NOMO-1 treated with dmso at 0.1 percent for 144 hours (cell line): Measurements from ENCODE around the gene MFNG.
"Not testable (repeated sequence)": the region's sequence is repeated elsewhere in the genome, so short reads cannot be mapped to it uniquely, and the experiment has no call there.

Experiments
- DNase-seq: peaks from one replicate; lab custom pipeline; 2025; ENCODE audit not compliant: unreplicated experiment; lab: John Stamatoyannopoulos, UW

Gene MFNG

GRCh38 chr22:37476389-37477329 lies 9.5 kb downstream of the MFNG start:
- no peak for DNase-seq

DNA sequence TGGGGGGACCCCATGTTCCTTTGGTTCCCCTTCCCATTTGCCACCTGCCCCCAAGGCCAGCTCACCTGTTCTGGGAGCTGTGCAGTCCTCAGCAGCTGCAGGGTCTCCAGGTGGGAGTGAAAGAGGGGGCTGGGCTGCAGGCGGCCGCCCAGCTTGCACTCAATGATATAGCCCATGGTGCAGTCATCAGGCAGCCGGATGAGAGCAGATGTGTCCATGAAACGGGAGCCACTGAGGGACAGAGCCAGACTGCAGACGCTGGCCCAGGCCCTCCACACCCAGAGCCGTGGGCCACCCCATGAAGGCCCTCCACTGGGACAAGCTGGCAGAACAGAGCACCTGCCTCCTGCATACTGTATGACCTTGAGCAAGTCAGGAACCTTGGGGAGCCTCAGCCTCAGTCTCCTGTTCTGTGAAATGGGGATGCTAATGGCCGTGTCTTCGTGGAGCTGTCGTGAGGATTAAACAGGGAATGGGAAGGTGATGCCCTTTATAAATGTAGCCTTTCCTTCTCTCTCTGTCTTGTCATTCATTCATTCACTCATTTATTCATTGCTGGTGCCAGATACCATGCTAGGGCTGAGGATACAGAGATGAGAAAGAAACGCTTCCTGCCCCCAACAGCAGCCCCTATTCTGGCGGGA lies 11.6 kb downstream of the MFNG start:
- no peak for DNase-seq

DNA sequence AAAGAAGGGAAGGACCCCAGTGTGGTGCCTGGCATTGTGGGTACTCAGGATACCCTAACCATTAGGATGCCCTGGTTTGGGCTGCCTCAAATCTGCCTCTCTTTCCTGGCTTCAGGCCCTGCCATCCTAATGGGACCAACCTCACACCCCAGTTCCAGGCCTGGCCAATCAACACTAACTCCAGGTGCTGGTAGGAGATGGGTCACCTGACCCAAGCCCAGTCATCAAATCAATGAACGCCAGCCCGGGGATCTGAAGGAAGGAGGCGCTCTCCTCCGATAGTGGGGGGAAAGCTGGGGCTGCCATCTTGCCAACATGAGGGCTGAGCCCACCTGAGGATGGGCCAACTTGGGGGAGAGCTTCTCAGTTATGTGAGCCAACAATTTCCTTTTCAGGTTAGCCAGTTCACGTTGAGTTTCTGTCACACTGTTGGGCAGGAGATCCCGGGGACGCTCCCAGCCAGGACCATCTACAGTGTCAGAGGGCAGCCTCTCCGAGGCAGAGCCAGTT lies 12.7 kb downstream of the MFNG start:
- DNase-seq, result no peak

DNA sequence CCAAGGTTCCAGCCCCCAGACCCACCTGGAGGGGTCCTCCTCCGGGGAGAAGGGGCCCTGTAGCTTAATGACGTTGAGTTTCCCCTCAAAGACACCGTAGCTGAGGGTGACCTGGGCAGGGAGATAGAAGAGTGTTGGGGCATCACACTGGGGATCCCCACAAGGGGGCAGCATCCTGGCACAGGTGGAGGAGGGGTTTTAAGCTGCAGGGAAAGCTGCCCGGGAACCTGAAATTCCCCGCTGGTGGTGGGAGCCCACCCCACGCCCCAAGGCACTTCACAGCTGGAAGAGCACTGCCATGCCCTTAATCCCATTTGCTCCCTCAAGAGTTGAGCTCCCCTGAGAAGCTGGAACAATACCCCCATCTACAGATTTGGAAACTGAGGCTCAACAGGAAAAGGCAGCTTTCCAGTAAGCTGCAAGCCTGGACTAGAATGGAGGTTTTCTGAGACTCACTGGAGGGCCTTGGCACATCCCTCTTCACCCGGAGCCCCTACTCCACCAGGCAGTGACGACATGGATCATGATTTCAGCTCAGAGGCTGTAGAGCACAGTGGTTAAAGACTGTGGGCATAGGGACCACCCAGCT lies 13.7 kb downstream of the MFNG start:
- no peak for DNase-seq

DNA sequence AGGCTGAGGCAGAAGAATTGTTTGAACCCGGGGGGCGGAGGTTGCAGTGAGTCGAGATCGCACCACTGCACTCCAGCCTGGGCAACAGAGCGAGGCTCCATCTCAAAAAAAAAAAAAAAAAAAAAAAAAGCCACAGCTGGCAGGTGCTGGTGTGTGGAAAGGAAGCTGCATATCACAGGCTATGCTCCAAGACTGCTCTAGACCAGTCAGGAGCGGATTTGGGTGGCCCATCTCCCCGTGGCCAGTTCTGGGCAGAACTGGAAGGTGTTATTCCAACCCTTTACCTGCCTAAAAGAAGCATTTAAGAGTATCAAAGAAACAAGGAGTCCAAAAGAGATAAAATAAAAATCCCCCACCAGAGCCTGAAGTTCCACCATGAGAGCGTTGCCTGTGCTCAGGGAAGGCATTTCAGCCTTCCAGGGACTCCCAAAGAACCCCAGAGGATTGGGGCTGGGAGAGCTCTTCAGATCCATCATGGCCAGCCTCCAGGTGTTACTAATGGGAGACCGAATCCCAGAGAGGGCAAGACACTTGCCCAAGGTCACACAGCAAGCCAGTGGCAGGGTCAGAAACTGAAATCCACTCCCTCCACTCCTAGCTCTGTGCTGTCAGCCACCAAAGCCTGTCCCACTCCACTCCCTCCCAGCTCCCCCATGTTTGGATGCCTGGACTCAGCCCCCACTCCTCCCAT lies 14.3 kb downstream of the MFNG start:
- no peak for DNase-seq

GRCh38 chr22:37470087-37470445 lies 16.1 kb downstream of the MFNG start:
- no peak for DNase-seq

- no peak for DNase-seq
These were observed 16.6 kb downstream of the MFNG start for GRCh38 chr22:37469416-37470086.

DNA sequence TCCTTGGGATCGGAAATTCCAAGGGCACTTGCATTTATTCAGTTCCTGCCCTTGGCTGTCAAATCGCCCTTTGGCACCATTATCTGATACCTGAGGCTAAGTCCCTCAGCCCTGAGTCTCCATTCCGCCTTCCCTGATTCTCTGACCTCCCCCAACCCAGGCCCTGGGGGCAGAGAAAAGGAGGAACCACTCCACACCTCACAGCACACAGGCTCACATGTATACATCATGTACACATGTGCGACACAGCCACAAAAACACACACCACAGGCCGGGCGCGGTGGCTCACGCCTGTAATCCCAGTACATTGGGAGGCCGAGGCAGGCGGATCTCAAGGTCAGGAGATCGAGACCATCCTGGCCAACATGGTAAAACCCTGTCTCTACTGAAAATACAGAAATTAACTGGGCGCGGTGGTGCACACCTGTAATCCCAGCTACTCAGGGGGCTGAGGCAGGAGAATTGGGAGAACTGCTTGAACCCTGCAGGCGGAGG lies 17.9 kb downstream of the MFNG start:
- not testable (repeated sequence) for DNase-seq

DNA sequence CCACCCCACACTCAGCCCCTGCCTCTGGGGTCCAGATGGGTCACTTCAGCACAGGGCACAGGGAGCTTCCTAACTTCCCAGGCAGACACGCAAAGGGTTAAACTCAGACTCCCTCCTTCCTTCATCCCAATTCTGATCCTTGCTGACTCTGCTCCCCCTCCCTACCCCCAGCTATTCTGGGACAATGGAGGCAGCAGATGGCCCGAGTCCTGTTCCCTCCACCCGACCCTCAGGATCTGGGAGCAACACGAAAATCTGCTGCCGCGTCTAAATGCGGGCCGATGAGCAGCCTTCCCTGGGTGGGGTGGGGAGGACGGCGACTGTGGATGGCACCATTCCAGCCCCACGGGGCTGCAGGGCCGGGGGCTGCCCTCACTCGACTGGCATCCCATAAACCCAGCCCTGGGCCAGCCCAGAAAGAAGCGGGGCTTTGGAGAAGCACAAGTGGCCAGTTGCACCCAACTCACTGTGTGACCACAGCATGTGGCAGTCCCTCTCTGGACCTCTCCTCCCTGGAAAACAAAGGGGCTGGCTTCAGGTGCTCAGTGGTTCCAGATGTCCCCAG lies 18.7 kb downstream of the MFNG start:
- DNase-seq, result no peak

GRCh38 chr22:37464181-37464580 lies 22.0 kb downstream of the MFNG start:
- DNase-seq, result no peak

DNA sequence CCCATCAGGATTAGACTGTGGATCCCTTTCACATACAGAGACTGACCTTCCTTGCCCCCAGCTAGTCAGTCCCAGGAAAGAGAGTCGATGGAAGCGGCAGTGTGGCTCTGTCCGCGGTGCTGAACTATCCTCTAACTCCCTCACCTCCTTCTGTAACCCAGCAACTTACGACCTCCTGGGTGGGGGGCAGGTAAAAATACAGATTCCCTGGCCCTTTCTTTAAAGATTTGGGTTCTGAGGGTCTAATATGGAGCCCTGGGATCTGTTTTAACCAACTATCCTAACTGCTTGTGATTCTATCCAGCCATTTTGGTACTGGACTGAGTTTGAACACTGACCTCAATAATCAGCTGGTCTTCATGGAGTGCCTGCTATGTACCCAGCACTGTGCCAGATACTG lies 23.2 kb downstream of the MFNG start:
- no peak for DNase-seq

GRCh38 chr22:37462436-37462835 lies 23.7 kb downstream of the MFNG start:
- no peak for DNase-seq

DNA sequence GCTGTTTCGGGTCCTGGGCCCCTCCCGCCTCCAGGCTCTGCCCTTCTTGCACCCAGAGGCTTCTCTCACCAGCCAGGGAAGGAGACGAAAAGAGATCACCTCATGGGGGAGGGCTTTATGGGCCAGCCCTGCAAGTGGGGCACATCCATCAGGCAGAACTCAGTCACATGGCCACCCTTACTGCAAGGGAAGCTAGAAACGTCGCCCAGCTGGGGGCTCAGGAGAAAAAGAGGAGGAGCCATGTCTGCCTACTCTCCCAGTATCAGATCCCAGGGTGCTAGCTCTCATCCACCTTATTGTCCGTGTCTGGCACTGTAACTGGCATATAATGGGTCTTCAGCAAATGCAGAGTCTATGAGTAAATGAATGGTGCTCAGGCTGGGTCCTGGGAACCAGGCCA lies 24.2 kb downstream of the MFNG start:
- DNase-seq, result no peak

- DNase-seq, result no peak
These were observed 25.5 kb downstream of the MFNG start for GRCh38 chr22:37460684-37461083.

- DNase-seq, result no peak
These were observed 27.0 kb downstream of the MFNG start for GRCh38 chr22:37459206-37459605.

GRCh38 chr22:37457093-37457893 lies 28.9 kb downstream of the MFNG start:
- DNase-seq, result peak; percentile 21

GRCh38 chr22:37456346-37456745 lies 29.8 kb downstream of the MFNG start:
- no peak for DNase-seq

- no peak for DNase-seq
These were observed 30.3 kb downstream of the MFNG start for GRCh38 chr22:37455896-37456295.
